Kidney (tissue), 14 donors: ENCODE measurements around the gene CSAD. TPM values are rescaled to one million over a fixed set of nuclear protein-coding genes. Genes with fewer than 3 reads are reported as not detected.

ENCODE experiments used
- DNase-seq, 5 donors: peaks; one replicate each; pipeline ENCODE4 v3.0.0-alpha.2; 2013 to 2020
- FAIRE-seq: peaks from 2 replicates; lab custom pipeline; 2012; peaks lifted over from hg19 to GRCh38; lab: Jason Lieb, UNC
- H3K27ac ChIP-seq, 2 donors: one replicate each; pipeline ENCODE4 v1.7.0; 2013; ENCODE audit warnings: low read depth in 2 of 2, low read length in 2 of 2, inconsistent platforms in 1 of 2
- H3K27me3 ChIP-seq: one replicate; pipeline ENCODE4 v1.7.1; 2013; ENCODE audit warnings: low read length, inconsistent platforms; ENCODE audit not compliant: control insufficient read depth, insufficient read depth
- H3K36me3 ChIP-seq, 3 donors: one replicate each; pipeline versions ENCODE4 v1.7.0 to v1.7.1; 2013; ENCODE audit warnings: low read length in 3 of 3, control low read depth in 1 of 3, inconsistent platforms in 1 of 3; ENCODE audit not compliant: insufficient read depth in 3 of 3, control insufficient read depth in 2 of 3
- H3K4me1 ChIP-seq, 3 donors: one replicate each; pipeline versions ENCODE4 v1.7.0 to v1.7.1; 2013; ENCODE audit warnings: low read length in 3 of 3, inconsistent platforms in 1 of 3, low read depth in 1 of 3; ENCODE audit not compliant: control insufficient read depth in 2 of 3, insufficient read depth in 2 of 3
- H3K4me3 ChIP-seq, 3 donors: one replicate each; pipeline versions ENCODE4 v1.7.0 to v1.8.1; 2013; ENCODE audit warnings: low read length in 3 of 3, control low read depth in 1 of 3, inconsistent platforms in 1 of 3
- H3K9ac ChIP-seq, 3 donors: one replicate each; pipeline versions ENCODE4 v1.7.0 to v1.7.1; 2013; ENCODE audit warnings: low read length in 3 of 3, control low read depth in 1 of 3, inconsistent platforms in 1 of 3
- H3K9me3 ChIP-seq, 3 donors: one replicate each; pipeline versions ENCODE4 v1.7.0 to v1.7.1; 2013; ENCODE audit warnings: low read length in 3 of 3, control low read depth in 1 of 3, inconsistent platforms in 1 of 3; ENCODE audit not compliant: control insufficient read depth in 2 of 3, insufficient read depth in 1 of 3
- intact Hi-C: fragments of 100-400 bp; cut with DNase I; formaldehyde crosslinking; loops from one replicate; pipeline ENCODE4 v1.11.1; 2022
- polyA plus RNA-seq: library from polyadenylated mRNA; stranded (reverse); fragments of 350-450 nt; fragmentation: Illumina TruSeq; extraction: RNeasy Lipid Tissue Mini Kit (QIAGEN cat#74804); gene quantifications from one replicate; pipeline ENCODE4 v1.2.3, GENCODE V29; 2014; ENCODE audit warnings: low read depth, low replicate concordance; ENCODE audit not compliant: insufficient read depth
- total RNA-seq: library from RNA; stranded (reverse); fragmentation: NEBNext Ultra II Directional; extraction: Animal tissue kit (Norgen Biotek cat#: 25700); gene quantifications from one replicate; pipeline ENCODE4 v1.2.1, GENCODE V29; 2021
- TF ChIP-seq, protein P1 (sequence below): IDR thresholded peaks from 3 replicates; pipeline ENCODE4 v1.5.1; 2012; ENCODE audit warnings: mild to moderate bottlenecking, moderate library complexity, borderline replicate concordance; ENCODE audit not compliant: insufficient read depth; ENCODE audit errors: extremely low read depth
- donor health status: control.
- donor health status: control.
- donor health status: control.
- donor health status: control.
- donor health status: control.
- donor health status: DM: yes; HTN: yes; CAD: no.
- donor health status: Normal renal cell carcinoma (clear cell type).

CSAD gene
- total and polyA plus RNA-seq, 2 donors from 2014 or later, result 24.0 to 39.1 TPM

DNA sequence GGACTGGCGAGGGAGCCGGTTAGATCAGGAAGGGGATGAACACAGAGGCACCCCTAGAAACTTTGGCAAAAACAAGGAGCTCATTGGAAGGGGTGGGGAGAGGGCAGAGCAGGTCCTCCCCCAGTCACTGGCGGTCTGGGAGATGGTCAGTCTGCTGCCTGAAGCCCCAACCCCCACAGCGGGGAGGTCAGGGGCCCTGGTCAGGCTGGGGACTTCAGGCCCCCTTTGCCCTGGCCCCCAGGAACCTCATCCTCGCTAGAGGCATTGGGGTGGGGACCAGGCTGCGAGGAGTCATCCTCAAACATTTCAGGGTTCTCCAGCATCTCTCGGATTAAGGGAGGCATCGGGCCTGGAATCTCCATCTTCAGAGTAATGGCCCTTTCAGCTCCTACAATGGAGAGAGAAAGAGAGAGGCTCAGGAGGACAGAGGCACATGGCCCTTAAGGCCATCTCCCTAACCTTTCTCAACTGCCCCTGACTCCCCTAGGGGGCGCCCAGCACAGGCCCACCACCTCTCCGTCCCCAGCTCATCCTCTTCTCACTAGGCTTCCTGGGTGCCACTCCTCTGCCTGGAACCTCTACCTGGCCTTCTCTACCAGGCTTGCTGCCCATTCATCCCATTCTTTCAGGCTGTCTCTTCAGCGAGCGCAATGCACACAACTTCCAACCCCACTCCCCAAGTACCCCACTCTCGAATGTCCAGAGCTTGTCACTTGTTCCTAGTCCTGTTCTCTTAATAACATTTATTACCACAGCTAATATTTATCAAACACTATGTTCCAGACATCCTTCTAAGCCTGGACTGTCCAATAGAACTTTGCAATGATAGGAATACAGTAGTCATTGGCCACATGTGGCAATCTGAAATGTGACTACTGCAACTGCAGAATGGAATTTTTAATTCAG, 31.0 kb upstream of the CSAD start:
- intact Hi-C loops, result loop anchor here (10.0 kb wide), 1 partner anchor 73 kb away; no protein-coding TSS in a partner anchor
- FAIRE-seq, result no peak
- no peaks in the 10 kb centered on the region for H3K27me3 ChIP-seq
- H3K4me1 ChIP-seq, result peaks cover 0 to 34% (median 0%) of the 10 kb centered on the region in 3 donors
- TF ChIP-seq, protein P1, sequence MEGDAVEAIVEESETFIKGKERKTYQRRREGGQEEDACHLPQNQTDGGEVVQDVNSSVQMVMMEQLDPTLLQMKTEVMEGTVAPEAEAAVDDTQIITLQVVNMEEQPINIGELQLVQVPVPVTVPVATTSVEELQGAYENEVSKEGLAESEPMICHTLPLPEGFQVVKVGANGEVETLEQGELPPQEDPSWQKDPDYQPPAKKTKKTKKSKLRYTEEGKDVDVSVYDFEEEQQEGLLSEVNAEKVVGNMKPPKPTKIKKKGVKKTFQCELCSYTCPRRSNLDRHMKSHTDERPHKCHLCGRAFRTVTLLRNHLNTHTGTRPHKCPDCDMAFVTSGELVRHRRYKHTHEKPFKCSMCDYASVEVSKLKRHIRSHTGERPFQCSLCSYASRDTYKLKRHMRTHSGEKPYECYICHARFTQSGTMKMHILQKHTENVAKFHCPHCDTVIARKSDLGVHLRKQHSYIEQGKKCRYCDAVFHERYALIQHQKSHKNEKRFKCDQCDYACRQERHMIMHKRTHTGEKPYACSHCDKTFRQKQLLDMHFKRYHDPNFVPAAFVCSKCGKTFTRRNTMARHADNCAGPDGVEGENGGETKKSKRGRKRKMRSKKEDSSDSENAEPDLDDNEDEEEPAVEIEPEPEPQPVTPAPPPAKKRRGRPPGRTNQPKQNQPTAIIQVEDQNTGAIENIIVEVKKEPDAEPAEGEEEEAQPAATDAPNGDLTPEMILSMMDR, result peak; percentile 4
- DNase-seq, result peak in 1 of 5 donors; percentile 44
- no peak overlapping the region for H3K9ac ChIP-seq
- H3K9me3 ChIP-seq, result no peaks in the 10 kb centered on the region
- no peak overlapping the region for H3K27ac ChIP-seq
- peaks cover 0 to 10% (median 10%) of the 10 kb centered on the region in 3 donors for H3K36me3 ChIP-seq
- H3K4me3 ChIP-seq, result no peak overlapping the region

DNA sequence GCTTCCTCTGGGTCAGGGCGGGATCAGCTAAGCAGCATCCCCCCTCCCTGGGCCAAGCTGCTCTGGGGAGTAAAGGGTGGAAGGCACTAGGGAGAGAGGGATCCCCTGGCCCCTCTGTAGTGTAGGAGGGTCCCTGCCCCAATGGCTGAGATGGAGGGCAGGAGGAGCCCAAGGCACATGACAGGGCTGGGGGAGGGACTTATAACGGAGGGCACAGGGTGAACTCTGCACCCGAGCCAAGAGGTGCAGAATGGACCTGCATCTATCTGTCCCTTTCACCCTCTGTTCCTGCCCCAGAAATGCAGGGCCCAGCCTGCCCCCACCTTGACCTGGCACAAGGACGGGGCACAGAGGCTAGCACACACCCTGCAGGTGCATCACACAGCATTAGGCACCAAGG, 30.1 kb upstream of the CSAD start:
- peaks cover 0 to 29% (median 0%) of the 10 kb centered on the region in 3 donors for H3K4me1 ChIP-seq
- H3K36me3 ChIP-seq, result peaks cover 0 to 10% (median 10%) of the 10 kb centered on the region in 3 donors
- H3K27me3 ChIP-seq, result no peaks in the 10 kb centered on the region
- peak in 1 of 5 donors; percentile 44 for DNase-seq
- H3K9ac ChIP-seq, result no peak overlapping the region
- H3K9me3 ChIP-seq, result no peaks in the 10 kb centered on the region
- FAIRE-seq, result no peak
- H3K4me3 ChIP-seq, result no peak overlapping the region
- TF ChIP-seq, protein P1, result no peak
- intact Hi-C loops, result loop anchor here (10.0 kb wide), 1 partner anchor 74 kb away; no protein-coding TSS in a partner anchor
- no peak overlapping the region for H3K27ac ChIP-seq

DNA sequence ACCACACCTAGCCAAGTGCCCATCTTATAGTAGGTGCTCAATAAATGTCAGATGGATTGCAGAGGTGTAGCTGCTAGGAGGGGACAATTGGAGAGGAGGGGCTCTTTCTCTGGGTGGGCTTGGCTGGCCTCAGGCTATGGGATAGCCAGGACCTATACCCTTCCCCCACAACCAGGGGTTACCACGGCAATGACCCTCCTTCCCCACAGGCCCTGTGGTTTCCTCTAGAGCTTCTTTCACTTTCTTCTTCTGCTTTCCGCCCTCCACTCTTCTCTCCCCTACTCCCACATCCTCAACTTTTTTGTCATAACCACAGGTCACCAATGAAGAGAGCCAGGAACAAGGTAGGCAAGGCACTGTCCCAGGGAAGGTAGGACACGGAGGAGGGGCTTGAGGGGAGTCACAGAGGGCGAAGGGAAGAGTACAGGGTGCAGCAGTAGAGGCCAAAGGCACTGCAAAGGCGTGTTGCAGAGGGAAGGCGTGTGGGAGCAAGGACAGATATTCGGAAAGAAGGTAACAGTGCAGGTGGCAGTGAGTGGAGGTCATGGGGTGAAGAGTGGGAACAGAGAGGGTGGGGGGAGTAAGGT, 28.2 kb upstream of the CSAD start:
- Histone ChIP-seq H3K36me3 (peaks cover 0 to 8% (median 4%) of the 10 kb centered on the region in 3 donors), H3K27ac (peak overlapping the region in 1 of 2 donors; percentile 49), H3K9ac (no peak overlapping the region), H3K4me1 (peaks cover 0 to 13% (median 0%) of the 10 kb centered on the region in 3 donors), H3K4me3 (peak overlapping the region in 1 of 3 donors; percentile 20), H3K9me3 (no peaks in the 10 kb centered on the region), H3K27me3 (no peaks in the 10 kb centered on the region)
- FAIRE-seq, result no peak
- TF ChIP-seq, protein P1, result no peak
- DNase-seq, result no peak
- intact Hi-C loops, result no loop called here
